Breast epithelium (tissue), 3 donors: ENCODE measurements around the gene HLA-DRA.

ENCODE experiments used
- POLR2A ChIP-seq: fragments of 450-650 bp; IDR thresholded peaks from one replicate; pipeline ENCODE4 v1.6.1; 2016; ENCODE audit warnings: antibody characterized with exemption, mild to moderate bottlenecking, moderate library complexity
- POLR2AphosphoS5 ChIP-seq, 3 donors: sonication (generic); formaldehyde crosslinking; IDR thresholded peaks; one replicate each; pipeline ENCODE4 v1.6.1; 2017; ENCODE audit warnings: antibody characterized with exemption in 3 of 3
- TF ChIP-seq, protein P1 (sequence below), 3 donors: fragments of 450-650 bp; IDR thresholded peaks; one replicate each; pipeline ENCODE4 v1.5.1; 2016 to 2017; ENCODE audit warnings: antibody characterized with exemption in 3 of 3, mild to moderate bottlenecking in 3 of 3, moderate library complexity in 3 of 3

DNA sequence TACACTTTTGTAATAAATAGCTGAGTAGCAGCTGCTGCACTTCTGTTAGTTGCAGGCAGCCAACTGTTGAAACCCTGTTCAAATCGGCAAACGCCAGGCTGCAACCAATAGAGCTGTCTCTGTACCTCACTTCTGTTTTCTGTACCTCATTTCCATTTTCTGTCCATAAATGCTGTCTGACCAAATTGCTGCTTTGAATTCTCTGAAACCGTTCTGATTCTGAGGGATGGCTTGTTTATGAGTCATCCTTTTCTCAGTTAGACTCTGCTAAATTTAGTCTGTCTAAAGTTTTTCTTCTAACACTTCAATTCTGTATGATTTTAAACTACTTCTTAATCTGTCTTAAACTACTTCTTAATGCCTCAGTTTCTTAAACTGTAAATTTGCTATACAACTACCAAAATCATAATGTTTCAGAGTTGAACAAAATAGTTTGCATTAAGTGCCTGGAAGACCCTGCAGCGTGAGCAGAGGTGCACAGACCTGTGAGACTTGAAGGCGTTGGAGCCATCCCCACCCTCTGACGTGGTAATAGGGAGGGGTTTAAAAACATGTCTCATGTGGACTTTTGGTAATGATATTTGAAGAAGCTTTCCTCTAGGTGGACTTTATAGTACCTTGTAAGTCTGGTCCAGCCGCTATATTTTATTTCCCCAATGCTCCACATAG, 42.3 kb upstream of the HLA-DRA start:
- TF ChIP-seq, protein P1, sequence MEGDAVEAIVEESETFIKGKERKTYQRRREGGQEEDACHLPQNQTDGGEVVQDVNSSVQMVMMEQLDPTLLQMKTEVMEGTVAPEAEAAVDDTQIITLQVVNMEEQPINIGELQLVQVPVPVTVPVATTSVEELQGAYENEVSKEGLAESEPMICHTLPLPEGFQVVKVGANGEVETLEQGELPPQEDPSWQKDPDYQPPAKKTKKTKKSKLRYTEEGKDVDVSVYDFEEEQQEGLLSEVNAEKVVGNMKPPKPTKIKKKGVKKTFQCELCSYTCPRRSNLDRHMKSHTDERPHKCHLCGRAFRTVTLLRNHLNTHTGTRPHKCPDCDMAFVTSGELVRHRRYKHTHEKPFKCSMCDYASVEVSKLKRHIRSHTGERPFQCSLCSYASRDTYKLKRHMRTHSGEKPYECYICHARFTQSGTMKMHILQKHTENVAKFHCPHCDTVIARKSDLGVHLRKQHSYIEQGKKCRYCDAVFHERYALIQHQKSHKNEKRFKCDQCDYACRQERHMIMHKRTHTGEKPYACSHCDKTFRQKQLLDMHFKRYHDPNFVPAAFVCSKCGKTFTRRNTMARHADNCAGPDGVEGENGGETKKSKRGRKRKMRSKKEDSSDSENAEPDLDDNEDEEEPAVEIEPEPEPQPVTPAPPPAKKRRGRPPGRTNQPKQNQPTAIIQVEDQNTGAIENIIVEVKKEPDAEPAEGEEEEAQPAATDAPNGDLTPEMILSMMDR (IDR thresholded peaks at IDR 0.05) = no peak
- no peak for TF ChIP-seq POLR2A
- no peak for TF ChIP-seq POLR2AphosphoS5 (IDR thresholded peaks at IDR 0.05)
